GM21529 (cell line): ENCODE data around the gene PKN2.
"Not testable (repeated sequence)": the region's sequence is repeated elsewhere in the genome, so short reads cannot be mapped to it uniquely, and the experiment has no call there.

ENCODE experiments used
- ATAC-seq: cut with Tn5 transposase; IDR thresholded peaks from one replicate; pipeline ENCODE4 v1.9.1; 2021; ENCODE audit not compliant: unreplicated experiment

PKN2 gene

GRCh38 chr1:88678405-88678804, 5.7 kb upstream of the PKN2 start:
- no peak for ATAC-seq

GRCh38 chr1:88680471-88680870, 3.6 kb upstream of the PKN2 start:
- no peak for ATAC-seq

GRCh38 chr1:88680911-88681622, 3.0 kb upstream of the PKN2 start:
- no peak for ATAC-seq

GRCh38 chr1:88684482-88685258, 597 bp downstream of the PKN2 start:
- peak; percentile 50 for ATAC-seq

GRCh38 chr1:88685259-88685620, 1.2 kb downstream of the PKN2 start:
- ATAC-seq: peak; percentile 11

- no peak for ATAC-seq
Measured at GRCh38 chr1:88691540-88691939, 7.5 kb downstream of the PKN2 start.

- no peak for ATAC-seq
Measured at GRCh38 chr1:88695781-88696180, 11.7 kb downstream of the PKN2 start.

- ATAC-seq: no peak
Measured at GRCh38 chr1:88697503-88697902, 13.4 kb downstream of the PKN2 start.

- ATAC-seq: no peak
Measured at GRCh38 chr1:88698140-88698539, 14.1 kb downstream of the PKN2 start.

GRCh38 chr1:88698764-88699163, 14.7 kb downstream of the PKN2 start:
- no peak for ATAC-seq

- no peak for ATAC-seq
Measured at GRCh38 chr1:88700425-88701013, 16.4 kb downstream of the PKN2 start.

GRCh38 chr1:88701275-88701674, 17.2 kb downstream of the PKN2 start:
- ATAC-seq: peak; percentile 92

- ATAC-seq: not testable (repeated sequence)
Measured at GRCh38 chr1:88701793-88702192, 17.7 kb downstream of the PKN2 start.

GRCh38 chr1:88708011-88708410, 23.9 kb downstream of the PKN2 start:
- ATAC-seq: no peak

- not testable (repeated sequence) for ATAC-seq
Measured at GRCh38 chr1:88712907-88713306, 28.8 kb downstream of the PKN2 start.

GRCh38 chr1:88716571-88716970, 32.5 kb downstream of the PKN2 start:
- not testable (repeated sequence) for ATAC-seq

GRCh38 chr1:88722492-88722891, 38.4 kb downstream of the PKN2 start:
- ATAC-seq: no peak

- ATAC-seq: no peak
Measured at GRCh38 chr1:88726697-88727096, 42.6 kb downstream of the PKN2 start.

- no peak for ATAC-seq
Measured at GRCh38 chr1:88727205-88727604, 43.1 kb downstream of the PKN2 start.

GRCh38 chr1:88729297-88729696, 45.2 kb downstream of the PKN2 start:
- no peak for ATAC-seq

GRCh38 chr1:88730132-88730675, 46.1 kb downstream of the PKN2 start:
- no peak for ATAC-seq

- peak; percentile 12 for ATAC-seq
Measured at GRCh38 chr1:88730995-88731394, 46.9 kb downstream of the PKN2 start.
